GM12878 (cell line): ENCODE results near the gene CLDN6. TPM values are rescaled to one million over a fixed set of nuclear protein-coding genes. Genes with fewer than 3 reads are reported as not detected.

ENCODE experiments used
- E4F1 ChIP-seq: fragments of 450-650 bp; IDR thresholded peaks from 2 replicates; pipeline ENCODE4 v1.6.1; 2018; ENCODE audit warnings: borderline replicate concordance, mild to moderate bottlenecking; ENCODE audit not compliant: partially characterized antibody
- RELA ChIP-seq: fragments of 450-650 bp; IDR thresholded peaks from 2 replicates; pipeline ENCODE4 v1.8.0; 2014; ENCODE audit warnings: borderline replicate concordance; ENCODE audit not compliant: partially characterized antibody
- SP1 ChIP-seq: IDR thresholded peaks from one replicate; pipeline ENCODE4 v1.6.1; 2011; ENCODE audit warnings: low read depth, low read length
- TCF3 ChIP-seq: IDR thresholded peaks from 2 replicates; pipeline ENCODE4 v1.6.1; 2012; ENCODE audit warnings: low read depth, mild to moderate bottlenecking, low read length, borderline replicate concordance; ENCODE audit not compliant: insufficient read depth
- ZBTB33 ChIP-seq: fragments of 450-650 bp; IDR thresholded peaks from 2 replicates; pipeline ENCODE4 v1.6.1; 2017; ENCODE audit warnings: mild to moderate bottlenecking
- polyA plus RNA-seq, 11 experiments: library from polyadenylated mRNA; depleted of rRNA in 4 of 11; unstranded in 6 of 11; stranded (reverse) in 5 of 11; fragments of >200 nt; fragmentation: Nextera tagmentation in 4 of 11; fragmentation: Illumina TruSeq in 1 of 11; extraction: Ambion mirVana in 4 of 11; extraction: Trizol in 1 of 11; gene quantifications; 1 replicate in 1 of 11; 2 replicates in 10 of 11; pipeline versions ENCODE4 v1.2.1 to v1.2.3, GENCODE V29; 2011 to 2016; ENCODE audit warnings: inconsistent platforms in 2 of 11, missing spikeins in 2 of 11, low read depth in 1 of 11
- total RNA-seq, 4 experiments: library from RNA; depleted of rRNA in 3 of 4; stranded (reverse); fragments of >200 nt in 3 of 4; fragmentation: Illumina TruSeq in 1 of 4; extraction: Trizol in 1 of 4; gene quantifications; 2 replicates each; pipeline versions ENCODE4 v1.2.1 to v1.2.3, GENCODE V29; 2013 to 2021

Gene CLDN6
- total and polyA plus RNA-seq, 10 of the 15 experiments (the other 5 are each of a cell fraction or from before 2014, with no cell fraction given): 0.15 to 0.26 (median 0.23) TPM; not detected in 7

- TF ChIP-seq ZBTB33 (no peak), RELA (no peak), E4F1 (no peak), TCF3 (no peak), SP1 (no peak)
These were observed 41.2 kb upstream of the CLDN6 start (continued) for GRCh38 chr16:3059041-3059722.
